Panc1 (cell line): Measurements from ENCODE around the gene NCKAP5.

Experiments
- POLR2AphosphoS5 ChIP-seq: IDR thresholded peaks from 2 replicates; pipeline ENCODE4 v1.6.1; 2012; ENCODE audit warnings: mild to moderate bottlenecking, low read depth, low read length, moderate library complexity
- REST ChIP-seq, 2 experiments: IDR thresholded peaks; 2 replicates each; pipeline ENCODE4 v1.6.1; 2011 to 2012; ENCODE audit warnings: low read depth in 2 of 2, control low read depth in 1 of 2, low read length in 1 of 2, mild to moderate bottlenecking in 1 of 2, moderate library complexity in 1 of 2; ENCODE audit not compliant: insufficient read depth in 1 of 2
- TCF7L2 ChIP-seq: IDR thresholded peaks from 2 replicates; pipeline ENCODE4 v1.6.1; 2011; ENCODE audit warnings: mild to moderate bottlenecking, low read depth, low read length, inconsistent platforms
- TF ChIP-seq, protein P1 (sequence below): fragments of 450-650 bp; IDR thresholded peaks from 2 replicates; pipeline ENCODE4 v1.5.1; 2017; ENCODE audit warnings: mild to moderate bottlenecking

DNA sequence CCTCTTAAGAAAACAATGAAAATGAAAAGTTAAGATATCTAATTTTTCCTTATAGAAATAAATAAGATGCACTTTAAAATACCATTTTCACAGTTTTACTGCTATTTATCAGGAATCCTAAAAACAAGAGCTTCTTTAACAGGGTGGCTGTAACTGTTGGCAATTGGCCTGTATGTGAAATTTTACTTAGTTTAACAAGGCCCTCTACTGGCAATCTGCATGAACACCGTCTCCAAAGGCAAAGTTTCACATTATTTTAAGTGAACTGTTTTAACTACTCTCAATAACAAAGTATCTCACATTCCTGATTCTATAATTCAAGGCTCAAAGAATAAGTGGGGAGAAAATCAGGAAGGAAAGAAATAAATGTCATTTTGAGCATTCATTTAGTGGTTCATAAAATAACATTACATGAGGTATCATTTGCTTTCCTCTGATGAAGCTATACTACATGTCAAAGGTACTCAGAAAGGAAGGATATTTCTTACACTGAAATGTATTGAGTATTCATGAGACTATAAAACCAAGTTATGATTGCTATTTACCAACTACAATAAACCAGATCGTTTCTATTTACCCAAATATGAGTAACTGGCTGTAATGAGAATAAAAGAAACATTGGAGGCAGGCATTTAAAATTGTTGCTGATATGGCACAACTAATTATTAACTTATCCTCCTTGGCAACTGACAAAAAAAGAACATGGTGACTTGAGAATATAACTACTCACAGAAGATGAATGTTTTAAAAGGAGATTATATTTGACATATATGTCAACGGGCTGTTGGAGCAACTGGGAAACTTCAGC, 7.0 kb downstream of the NCKAP5 start:
- TF ChIP-seq REST (IDR thresholded peaks at IDR 0.05; ENCODE audit: insufficient read depth in 1 of 2, low read depth in 2 of 2, low read length in 1 of 2) = no peak
- TF ChIP-seq, protein P1, sequence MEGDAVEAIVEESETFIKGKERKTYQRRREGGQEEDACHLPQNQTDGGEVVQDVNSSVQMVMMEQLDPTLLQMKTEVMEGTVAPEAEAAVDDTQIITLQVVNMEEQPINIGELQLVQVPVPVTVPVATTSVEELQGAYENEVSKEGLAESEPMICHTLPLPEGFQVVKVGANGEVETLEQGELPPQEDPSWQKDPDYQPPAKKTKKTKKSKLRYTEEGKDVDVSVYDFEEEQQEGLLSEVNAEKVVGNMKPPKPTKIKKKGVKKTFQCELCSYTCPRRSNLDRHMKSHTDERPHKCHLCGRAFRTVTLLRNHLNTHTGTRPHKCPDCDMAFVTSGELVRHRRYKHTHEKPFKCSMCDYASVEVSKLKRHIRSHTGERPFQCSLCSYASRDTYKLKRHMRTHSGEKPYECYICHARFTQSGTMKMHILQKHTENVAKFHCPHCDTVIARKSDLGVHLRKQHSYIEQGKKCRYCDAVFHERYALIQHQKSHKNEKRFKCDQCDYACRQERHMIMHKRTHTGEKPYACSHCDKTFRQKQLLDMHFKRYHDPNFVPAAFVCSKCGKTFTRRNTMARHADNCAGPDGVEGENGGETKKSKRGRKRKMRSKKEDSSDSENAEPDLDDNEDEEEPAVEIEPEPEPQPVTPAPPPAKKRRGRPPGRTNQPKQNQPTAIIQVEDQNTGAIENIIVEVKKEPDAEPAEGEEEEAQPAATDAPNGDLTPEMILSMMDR = peak; percentile 59; the same call in 1 of the 2 replicates
- no peak for TF ChIP-seq POLR2AphosphoS5
- TF ChIP-seq TCF7L2 = no peak
